HG03025 (cell line): Measurements from ENCODE around the gene MYL9.
"Not testable (repeated sequence)": the region's sequence is repeated elsewhere in the genome, so short reads cannot be mapped to it uniquely, and the experiment has no call there.

Source experiments
- ATAC-seq: cut with Tn5 transposase; IDR thresholded peaks from one replicate; pipeline ENCODE4 v1.9.1; 2021; ENCODE audit warnings: mild to moderate bottlenecking, moderate library complexity; ENCODE audit not compliant: unreplicated experiment, low FRiP score

The MYL9 gene

GRCh38 chr20:36548006-36548315 lies 6.6 kb downstream of the MYL9 start:
- ATAC-seq, result no peak

- no peak for ATAC-seq
These were observed 7.6 kb downstream of the MYL9 start for GRCh38 chr20:36548704-36549627.

DNA sequence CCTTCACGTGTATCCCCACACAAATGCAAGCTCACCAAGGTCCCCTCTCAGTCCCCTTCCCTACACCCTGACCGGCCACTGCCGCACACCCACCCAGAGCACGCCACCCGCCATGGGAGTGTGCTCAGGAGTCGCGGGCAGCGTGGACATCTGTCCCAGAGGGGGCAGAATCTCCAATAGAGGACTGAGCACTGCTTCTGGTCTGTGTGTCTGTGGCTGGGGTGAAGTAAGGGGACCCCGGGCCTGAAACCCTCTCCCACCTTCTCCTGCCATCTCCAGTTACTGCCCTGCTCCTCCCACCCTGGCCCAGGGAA lies 8.3 kb downstream of the MYL9 start:
- no peak for ATAC-seq

DNA sequence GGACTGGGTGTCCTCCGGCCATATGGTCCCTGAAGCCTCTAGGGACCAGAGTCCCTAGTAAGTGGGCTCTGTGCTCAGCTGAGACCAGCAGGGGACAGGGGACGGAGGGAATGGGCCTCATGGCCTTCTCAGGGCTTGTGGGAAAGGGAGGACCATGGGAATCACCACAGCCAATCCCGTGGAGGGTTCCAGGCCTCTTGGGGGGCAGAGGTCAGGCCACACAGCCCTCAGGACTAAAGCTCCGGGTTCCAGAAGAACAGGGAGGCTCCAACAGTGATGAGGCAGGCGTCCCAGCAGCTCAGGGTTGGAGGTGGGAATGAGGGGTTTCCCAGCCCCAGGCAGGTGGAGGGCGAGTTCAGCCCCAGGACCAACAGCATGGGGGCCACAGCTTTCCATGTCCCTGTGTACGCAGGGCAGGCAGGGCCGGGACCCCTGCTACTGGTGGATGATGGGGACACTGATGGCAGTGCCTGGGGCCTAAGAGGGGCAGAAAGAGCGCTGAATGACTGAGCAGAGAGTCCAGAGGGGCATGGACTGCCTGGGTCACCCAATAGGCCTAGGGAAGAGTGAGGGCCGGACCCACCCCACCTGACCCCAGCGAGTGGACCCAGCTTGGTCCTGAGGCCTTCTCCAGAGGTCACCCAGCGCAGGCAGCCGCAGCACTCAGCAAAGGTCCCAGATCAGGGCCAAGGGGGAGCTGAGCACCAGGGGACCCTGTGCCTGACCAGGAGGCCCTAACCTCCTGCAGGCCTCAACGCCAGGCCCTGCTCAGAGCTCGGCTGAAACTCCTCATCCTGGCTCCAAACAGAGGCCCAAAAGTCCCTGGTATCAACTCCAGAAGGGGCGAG lies 8.8 kb downstream of the MYL9 start:
- ATAC-seq, result no peak

DNA sequence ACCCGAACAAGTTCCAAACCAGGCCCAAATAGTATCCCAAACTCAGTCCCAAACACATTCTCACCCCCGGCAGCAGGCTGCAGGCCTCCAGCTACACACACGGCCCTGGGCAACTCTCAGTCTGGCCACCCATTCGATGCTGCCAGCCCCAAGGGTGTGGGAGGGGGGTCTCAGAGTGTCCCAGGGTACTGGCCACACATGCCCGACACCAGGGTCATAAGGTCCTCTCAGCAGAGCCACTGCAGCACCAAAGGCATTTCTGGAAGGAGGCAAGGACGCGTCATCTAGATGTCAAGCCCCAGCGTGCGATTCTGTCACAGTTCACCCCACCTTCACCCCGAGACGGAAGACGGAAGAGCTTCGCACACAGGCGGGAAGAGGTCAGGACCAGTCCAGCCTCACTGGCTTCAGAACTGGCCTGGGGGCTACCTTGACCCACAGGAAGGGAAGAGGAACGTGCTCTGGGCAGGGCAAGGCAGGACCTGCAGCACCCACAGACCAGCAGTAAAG lies 9.5 kb downstream of the MYL9 start:
- no peak for ATAC-seq

GRCh38 chr20:36555248-36555647 lies 13.9 kb downstream of the MYL9 start:
- ATAC-seq, result no peak

DNA sequence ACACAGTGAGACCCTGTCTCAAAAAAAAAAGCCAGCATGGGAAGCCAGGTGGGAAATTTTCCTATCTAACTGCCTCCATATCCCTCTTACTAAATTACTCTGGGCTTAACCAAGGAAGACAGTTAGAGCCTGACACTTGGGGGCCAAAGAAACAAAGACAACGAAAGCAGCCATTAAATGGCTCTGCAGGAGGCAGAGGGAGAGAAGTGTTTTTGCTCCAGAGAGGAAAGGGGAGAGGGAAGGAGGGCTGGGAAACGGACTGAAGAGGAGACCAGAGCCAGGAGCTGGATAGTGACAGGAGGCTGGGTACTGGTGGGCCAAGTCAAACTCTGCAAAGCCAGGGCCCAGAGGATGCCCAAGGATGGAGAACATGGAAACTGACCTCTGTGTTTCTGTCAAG lies 21.4 kb downstream of the MYL9 start:
- ATAC-seq, result no peak

DNA sequence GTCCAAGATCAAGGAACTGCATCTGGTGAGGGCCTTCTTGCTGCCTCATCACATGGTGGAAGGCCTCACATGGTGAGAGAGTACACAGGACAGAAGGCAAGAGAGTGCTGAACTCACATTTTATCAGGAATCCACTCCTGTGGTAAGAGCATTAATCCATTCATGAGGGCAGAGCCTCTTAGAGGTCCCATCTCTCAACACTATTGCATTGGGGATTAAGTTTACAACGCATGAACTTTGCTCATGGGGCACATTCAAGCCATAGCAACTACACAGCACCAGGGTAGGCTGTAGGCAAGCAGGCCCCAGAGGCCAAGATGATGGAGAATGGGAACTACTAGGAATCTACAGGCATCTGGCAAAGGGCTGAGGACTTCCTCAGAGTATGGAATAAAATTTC lies 22.1 kb downstream of the MYL9 start:
- ATAC-seq, result no peak

GRCh38 chr20:36564078-36564725 lies 22.9 kb downstream of the MYL9 start:
- ATAC-seq, result not testable (repeated sequence)

DNA sequence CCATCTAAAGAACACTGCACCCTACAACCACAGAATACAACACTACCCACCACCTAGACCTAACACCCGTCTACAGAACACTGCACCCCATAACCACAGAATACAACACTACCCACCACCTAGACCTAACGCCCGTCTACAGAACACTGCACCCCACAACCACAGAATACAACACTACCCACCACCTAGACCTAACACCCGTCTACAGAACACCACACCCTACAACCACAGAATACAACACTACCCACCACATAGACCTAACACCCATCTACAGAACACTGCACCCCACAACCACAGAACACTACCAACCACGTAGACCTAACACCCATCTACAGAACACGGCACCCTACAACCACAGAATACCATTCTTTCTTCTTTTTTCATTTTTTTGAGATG lies 23.4 kb downstream of the MYL9 start:
- ATAC-seq, result not testable (repeated sequence)

GRCh38 chr20:36565520-36565919 lies 24.2 kb downstream of the MYL9 start:
- ATAC-seq, result no peak

DNA sequence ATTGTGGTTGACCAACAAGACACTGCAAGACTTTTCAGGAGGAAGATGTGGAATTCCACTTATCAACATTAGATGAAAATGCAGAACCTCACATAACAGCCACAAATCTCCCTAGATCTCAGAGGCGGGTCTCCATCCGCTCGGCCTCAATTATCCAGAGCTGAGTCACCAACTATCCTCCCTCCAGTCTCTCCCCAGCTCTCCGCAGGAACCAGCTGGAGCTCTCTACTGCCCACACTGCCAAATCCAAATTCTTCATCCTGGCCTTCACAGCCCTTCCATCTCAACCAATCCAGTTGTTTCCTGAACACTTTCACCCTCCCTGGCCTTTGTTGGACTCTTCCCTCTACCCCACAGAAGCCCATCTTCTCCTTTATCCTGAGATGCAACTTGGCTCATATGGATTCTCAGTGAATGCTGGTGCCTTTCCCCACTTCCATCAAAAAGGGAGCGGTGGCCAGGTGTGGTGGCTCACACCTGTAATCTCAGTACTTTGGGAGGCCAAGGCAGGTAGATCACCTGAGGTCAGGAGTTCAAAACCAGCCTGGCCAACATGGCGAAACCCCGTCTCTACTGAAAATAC lies 28.6 kb downstream of the MYL9 start:
- ATAC-seq, result no peak

DNA sequence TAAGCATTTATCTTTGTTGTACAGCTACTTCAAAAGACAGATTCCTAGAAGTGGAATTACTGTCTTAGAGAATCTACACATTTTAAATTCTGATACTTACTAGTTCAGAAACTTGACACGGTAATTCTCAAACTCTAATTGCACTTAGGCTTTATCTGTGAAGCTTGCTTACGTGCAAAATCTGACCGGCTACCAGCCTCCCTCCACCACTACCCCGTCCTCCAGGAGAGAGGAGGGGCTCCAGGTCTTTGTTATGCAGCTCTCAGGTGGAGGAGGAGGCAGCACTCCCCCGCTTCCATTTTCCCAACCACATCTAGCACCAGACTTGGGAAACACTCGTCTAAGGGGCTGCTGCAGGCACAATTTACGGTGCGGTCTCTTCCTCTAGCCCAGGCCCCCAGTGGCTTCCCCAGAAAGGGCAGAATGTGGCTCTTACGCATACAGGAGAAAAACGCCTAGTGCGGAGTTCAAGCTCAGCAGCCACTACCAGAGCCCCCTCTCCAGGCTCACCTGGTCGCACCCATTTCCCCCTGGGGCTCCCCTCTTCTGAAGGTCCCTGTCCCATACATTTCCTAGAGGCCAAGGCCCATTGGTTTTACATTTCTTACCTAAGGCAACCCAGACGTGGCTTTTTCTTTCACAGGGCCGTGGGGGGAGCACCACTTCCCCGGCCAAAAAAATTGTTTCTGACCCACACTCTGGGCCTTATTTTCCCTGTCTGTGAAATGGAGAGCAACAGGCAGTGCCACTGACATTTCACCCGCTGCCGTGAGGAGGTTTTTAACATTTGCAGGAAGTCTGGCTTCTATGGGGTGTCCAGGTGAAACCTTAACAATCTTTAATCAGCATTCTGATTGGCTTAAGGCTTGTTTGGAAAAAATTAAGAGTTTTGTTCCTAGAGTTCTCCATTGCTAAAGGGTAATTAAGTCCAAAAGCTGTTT lies 30.5 kb downstream of the MYL9 start:
- no peak for ATAC-seq

GRCh38 chr20:36572701-36573102 lies 31.4 kb downstream of the MYL9 start:
- peak; percentile 9 for ATAC-seq

- peak; percentile 40 for ATAC-seq
These were observed 31.9 kb downstream of the MYL9 start, which contains the start of gene TGIF2 for GRCh38 chr20:36573103-36573797. TSS of gene TGIF2 (plus strand) at chr20:36573597. CDS start at chr20:36578775, 5,178 bp downstream.

DNA sequence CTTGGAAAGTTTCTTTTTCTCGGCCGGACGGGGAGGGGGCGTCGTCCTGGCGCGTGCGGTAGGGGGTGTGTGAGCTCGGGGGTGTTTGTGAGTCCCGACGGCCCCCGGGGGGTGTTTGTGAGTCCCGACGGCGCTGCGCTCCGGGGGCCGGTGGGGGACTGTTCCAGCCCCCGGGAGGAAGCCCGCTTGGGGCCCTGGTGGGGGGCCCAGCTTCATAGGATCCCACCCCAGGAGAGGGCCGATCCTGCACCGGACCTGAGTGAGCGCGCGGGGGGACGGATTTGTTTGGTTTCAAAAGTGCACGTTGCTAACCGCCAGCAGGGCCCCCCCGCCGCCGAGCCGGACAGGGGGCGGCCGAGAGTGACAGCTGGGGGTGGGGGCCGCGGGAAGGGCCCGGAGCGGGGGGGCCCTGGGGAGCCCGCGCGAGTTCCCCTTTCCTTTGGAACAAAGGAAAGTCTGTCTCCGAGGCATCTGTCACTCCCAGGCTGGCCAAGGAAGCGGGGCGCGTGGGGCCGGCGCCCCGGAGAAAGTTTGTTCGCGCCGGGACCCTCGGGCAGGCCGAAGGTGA lies 32.6 kb downstream of the MYL9 start:
- no peak for ATAC-seq

GRCh38 chr20:36574366-36575135 lies 33.2 kb downstream of the MYL9 start:
- no peak for ATAC-seq

DNA sequence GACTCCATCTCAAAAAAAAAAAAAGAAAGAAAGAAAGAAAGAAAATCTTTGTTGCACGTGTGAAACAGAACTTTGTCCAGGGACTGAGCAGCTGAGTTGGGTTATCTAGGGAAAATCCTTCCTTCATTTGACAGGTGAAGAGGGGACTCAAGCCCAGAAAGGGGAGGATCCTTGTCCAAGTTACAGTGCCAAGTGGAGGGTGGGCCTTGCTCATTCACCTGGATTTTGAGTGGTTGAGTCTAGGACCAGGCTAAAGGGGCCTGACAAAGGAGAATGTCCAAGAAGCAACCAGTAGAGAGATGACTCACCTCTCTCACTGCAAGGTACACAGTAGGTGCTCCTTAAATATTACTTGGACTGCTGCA lies 34.7 kb downstream of the MYL9 start:
- ATAC-seq, result no peak
